ACC112 (cell line): Measurements from ENCODE around the gene DCST1.

Source experiments
- H2AFZ ChIP-seq: fragments of 200-600 bp; sonication (generic); one replicate; pipeline ENCODE4 v1.6.0; 2017; ENCODE audit warnings: antibody characterized with exemption, low read length; ENCODE audit not compliant: unreplicated experiment
- H3K27ac ChIP-seq: fragments of 200-600 bp; sonication (generic); 2 replicates; pipeline ENCODE4 v1.5.1; 2014; ENCODE audit warnings: low read depth, mild to moderate bottlenecking, antibody characterized with exemption, low read length, moderate library complexity
- H3K27me3 ChIP-seq: fragments of 200-600 bp; sonication (generic); 2 replicates; pipeline ENCODE4 v1.6.1; 2014; ENCODE audit warnings: mild to moderate bottlenecking, antibody characterized with exemption, low read length, moderate library complexity, mixed read lengths; ENCODE audit not compliant: insufficient read depth
- H3K36me3 ChIP-seq: fragments of 200-600 bp; sonication (generic); 2 replicates; pipeline ENCODE4 v1.6.1; 2016; ENCODE audit warnings: mild to moderate bottlenecking, antibody characterized with exemption, low read length, moderate library complexity, mixed read lengths; ENCODE audit not compliant: insufficient read depth
- H3K4me1 ChIP-seq: fragments of 200-600 bp; sonication (generic); one replicate; pipeline ENCODE4 v1.6.1; 2016; ENCODE audit warnings: low read length, mixed read lengths; ENCODE audit not compliant: insufficient read depth, unreplicated experiment, control insufficient read depth
- H3K4me3 ChIP-seq: fragments of 200-600 bp; sonication (generic); 2 replicates; pipeline ENCODE4 v1.5.1; 2014; ENCODE audit warnings: mild to moderate bottlenecking, low read depth, low read length
- H3K79me2 ChIP-seq: fragments of 200-600 bp; sonication (generic); one replicate; pipeline ENCODE4 v1.6.0; 2016; ENCODE audit warnings: low read length; ENCODE audit not compliant: control insufficient read depth, unreplicated experiment, insufficient read depth

Gene DCST1

DNA sequence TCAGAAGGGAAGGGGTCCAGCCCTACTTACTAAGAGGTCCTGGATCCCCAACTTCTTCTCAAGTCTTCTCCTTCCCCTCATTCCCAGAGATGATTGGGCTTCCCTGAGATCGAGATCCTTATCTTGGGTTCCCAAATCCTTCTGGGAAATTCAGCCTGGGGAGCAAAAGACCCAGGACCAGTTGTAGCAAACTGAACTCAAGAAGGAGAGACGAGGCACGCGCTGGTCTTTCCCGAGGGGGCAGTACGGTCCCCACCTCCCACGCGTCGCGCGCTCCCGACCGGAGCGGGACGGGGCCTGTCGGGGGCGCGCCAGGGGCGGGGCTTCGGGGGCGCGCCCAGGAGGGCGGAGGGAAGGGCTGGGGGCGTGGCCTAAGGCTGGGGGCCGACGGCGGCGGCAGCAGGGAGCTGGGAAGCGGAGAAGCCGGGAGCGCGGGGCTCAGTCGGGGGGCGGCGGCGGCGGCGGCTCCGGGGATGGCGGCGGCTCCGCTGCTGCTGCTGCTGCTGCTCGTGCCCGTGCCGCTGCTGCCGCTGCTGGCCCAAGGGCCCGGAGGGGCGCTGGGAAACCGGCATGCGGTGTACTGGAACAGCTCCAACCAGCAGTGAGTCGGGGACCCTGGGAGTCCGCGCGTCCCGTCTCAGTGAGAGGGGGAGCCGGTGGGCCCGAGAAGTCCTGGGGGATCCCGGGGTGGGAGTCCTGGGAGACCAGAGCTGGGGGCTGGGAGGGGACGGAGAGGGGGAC is 45.0 kb downstream of the DCST1 start, which contains the start of gene EFNA3:
TSS of gene EFNA3 (plus strand) at position 369 of the 741 bp plus-strand sequence. CDS start at position 474, 105 bp downstream.
- Histone ChIP-seq H3K27me3 (peaks cover 48% of the 10 kb centered on the region), H3K27ac (no peak within 1 kb of the TSS), H2AFZ (no peak within 1 kb of the TSS), H3K36me3 (no peaks in the 10 kb centered on the region), H3K79me2 (no peaks in the 10 kb centered on the region), H3K4me3 (peak within 1 kb of the TSS; percentile 47), H3K4me1 (peaks cover 17% of the 10 kb centered on the region)

DNA sequence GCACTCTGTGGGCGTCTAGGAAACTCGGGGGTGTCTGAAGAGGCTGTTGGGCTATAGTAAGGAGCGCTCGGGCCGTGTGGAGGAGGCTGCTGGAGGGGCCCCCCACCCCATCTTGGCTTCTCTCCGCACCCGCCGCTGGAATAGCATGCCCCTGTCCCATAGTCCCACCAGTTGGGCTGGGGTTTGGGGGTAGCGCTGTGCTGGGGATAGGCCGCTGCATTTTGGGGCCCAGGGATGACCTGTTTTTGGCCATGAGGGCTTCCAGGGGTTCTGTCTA is 45.5 kb downstream of the DCST1 start:
- Histone ChIP-seq H3K4me3 (peak overlapping the region; percentile 47), H3K27me3 (peaks cover 51% of the 10 kb centered on the region), H2AFZ (no peak overlapping the region), H3K36me3 (no peaks in the 10 kb centered on the region), H3K27ac (no peak overlapping the region), H3K4me1 (peaks cover 18% of the 10 kb centered on the region), H3K79me2 (no peaks in the 10 kb centered on the region)

DNA sequence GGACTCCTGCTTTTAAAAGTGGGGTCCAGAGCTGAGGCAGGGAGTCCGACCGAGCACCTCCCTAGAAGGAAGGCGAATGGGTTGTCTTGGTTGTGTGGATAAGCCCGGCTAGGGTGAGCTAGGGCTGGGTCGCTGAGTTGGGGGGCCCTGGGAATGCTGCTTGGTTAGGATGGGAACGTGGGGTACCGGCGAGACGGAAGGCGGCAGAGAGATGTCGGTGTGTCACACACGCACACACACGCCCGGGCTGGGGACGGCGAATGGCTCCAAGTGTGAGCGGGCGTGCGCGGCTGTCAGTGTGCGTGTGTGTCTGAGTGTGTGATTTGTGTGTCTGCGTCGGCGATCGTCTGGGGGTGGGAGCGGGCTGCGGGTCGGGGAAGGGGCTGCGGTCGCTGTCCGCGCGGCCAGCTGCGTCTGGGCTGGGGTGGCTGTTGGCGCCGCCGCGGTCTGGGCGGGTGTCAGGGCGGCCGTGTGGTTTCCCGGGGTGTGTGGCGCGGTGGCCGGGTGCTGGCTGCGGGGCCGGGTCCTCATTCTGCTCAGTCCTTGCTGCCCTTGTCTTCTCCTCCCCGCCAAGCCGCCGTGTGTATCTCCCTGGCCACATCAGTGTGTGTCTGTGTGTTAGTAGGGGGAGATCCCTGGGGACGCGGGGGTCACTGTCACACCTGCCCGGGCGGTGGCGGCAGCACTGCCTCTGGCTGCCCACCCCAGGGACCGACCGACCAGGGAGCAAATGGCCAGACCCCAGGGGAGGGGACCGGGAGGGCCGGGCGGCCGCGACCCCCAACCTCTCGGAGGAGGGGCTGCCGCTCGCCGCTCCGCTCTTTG is 46.1 kb downstream of the DCST1 start:
- Histone ChIP-seq H3K36me3 (no peaks in the 10 kb centered on the region), H2AFZ (no peak overlapping the region), H3K4me1 (peaks cover 22% of the 10 kb centered on the region), H3K79me2 (no peaks in the 10 kb centered on the region), H3K27me3 (peaks cover 51% of the 10 kb centered on the region), H3K27ac (no peak overlapping the region), H3K4me3 (peak overlapping the region; percentile 47; the same call in 1 of the 2 replicates)

DNA sequence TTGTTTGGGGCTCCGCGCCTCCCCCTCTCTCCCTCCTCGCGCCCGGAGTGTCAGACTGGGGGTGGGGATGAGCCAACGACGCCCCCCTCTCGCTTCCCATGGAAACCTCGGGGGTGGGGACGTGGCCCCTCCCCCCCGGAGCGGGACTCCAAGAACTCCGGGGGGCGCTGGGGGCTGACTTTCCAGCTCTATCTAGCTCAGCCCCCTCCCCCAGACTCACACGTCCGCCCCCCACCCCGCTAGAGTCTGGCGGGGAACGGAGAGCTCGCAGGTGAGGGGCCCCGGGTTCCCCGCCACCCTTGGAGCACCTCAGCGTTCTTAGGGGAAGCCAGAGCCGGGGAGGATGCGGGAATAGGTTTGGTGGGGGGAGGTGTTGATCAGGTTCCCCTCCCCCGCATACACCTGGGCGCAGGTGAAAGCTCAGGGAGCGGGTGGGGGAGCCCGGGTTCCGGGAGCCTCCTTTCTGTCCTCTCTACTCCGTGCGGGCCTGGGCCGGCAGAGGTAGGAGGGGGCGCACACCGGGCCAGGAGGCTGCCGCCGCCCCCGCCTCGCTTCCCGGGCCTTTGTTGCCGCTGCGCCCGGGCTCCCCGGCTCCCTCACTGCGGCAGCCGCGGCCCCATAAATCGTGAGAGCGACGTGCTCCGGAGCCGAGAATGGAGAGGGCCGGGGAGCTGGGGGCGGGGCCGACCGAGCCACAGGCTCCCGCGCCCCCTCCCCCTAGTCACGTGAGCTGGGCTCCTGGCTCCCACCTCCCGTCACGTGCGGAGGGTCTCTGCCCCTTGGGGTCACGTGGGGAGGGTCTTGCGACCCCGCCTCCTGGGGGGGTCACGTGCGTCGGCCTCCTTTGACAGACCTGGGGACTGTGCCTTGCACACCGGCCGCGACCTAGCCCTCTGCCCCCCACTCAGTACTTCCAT is 46.9 kb downstream of the DCST1 start:
- no peak overlapping the region for H3K27ac ChIP-seq
- H3K36me3 ChIP-seq: no peaks in the 10 kb centered on the region
- peaks cover 22% of the 10 kb centered on the region for H3K4me1 ChIP-seq
- peaks cover 51% of the 10 kb centered on the region for H3K27me3 ChIP-seq
- no peaks in the 10 kb centered on the region for H3K79me2 ChIP-seq
- H2AFZ ChIP-seq: no peak overlapping the region
- H3K4me3 ChIP-seq: 0 out of 2 replicates have a peak overlapping the region, but pooled peaks have one; percentile 5

GRCh38 chr1:155081472-155082300 is 48.1 kb downstream of the DCST1 start:
- no peak overlapping the region for H3K27ac ChIP-seq
- peaks cover 51% of the 10 kb centered on the region for H3K27me3 ChIP-seq
- peak overlapping the region; percentile 52 for H3K4me3 ChIP-seq
- peaks cover 25% of the 10 kb centered on the region for H3K4me1 ChIP-seq
- no peak overlapping the region for H2AFZ ChIP-seq
- H3K36me3 ChIP-seq: no peaks in the 10 kb centered on the region
- no peaks in the 10 kb centered on the region for H3K79me2 ChIP-seq

DNA sequence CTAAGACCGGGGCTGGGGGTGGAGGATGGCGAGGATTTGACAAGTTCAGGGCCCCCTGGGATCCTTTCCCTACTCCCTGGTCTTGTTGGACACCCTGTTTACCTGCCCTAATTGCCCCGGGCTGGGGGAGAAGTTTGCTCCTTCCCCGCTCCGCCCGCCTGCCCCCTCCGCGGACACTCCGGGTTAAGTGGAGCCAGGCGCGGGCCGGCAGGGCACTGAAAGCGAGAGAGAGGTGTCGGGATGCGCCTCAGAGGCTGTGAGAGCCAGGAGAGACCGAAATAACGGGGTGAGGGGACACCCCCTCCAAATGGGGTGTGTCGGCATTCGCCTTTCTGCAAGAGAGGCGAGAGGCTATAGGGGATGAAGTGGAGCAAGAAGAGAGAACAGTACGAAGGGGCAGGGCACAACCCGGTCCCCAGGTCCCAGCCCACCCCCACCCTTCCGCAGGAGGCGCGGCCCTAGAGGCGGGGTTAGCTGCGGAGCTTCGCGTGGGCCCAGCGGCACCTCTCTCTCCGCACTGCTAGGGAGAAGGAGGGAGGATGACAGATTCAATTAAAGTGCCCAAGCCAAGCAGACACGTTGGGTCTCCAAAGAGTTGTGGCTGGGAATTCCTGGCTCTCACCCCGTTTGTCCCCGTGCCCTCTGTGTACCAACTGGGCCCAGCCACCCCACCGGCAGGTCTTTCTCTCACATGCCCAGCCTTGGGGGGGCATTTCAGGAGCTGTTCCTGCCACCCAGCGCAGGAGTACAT is 48.9 kb downstream of the DCST1 start:
- peak overlapping the region; percentile 52 for H3K4me3 ChIP-seq
- peaks cover 27% of the 10 kb centered on the region for H3K4me1 ChIP-seq
- H3K27me3 ChIP-seq: peaks cover 51% of the 10 kb centered on the region
- H2AFZ ChIP-seq: no peak overlapping the region
- H3K27ac ChIP-seq: no peak overlapping the region
- H3K79me2 ChIP-seq: no peaks in the 10 kb centered on the region
- H3K36me3 ChIP-seq: no peaks in the 10 kb centered on the region

- H3K36me3 ChIP-seq: no peaks in the 10 kb centered on the region
- H3K27ac ChIP-seq: no peak overlapping the region
- H3K79me2 ChIP-seq: no peaks in the 10 kb centered on the region
- peaks cover 22% of the 10 kb centered on the region for H3K4me1 ChIP-seq
- no peak overlapping the region for H2AFZ ChIP-seq
- H3K27me3 ChIP-seq: peaks cover 51% of the 10 kb centered on the region
- no peak overlapping the region for H3K4me3 ChIP-seq
These were observed 49.5 kb downstream of the DCST1 start for GRCh38 chr1:155083052-155083541.

- H3K27me3 ChIP-seq: peaks cover 48% of the 10 kb centered on the region
- no peaks in the 10 kb centered on the region for H3K36me3 ChIP-seq
- H3K27ac ChIP-seq: no peak overlapping the region
- H3K4me3 ChIP-seq: peak overlapping the region; percentile 88
- H3K4me1 ChIP-seq: peaks cover 17% of the 10 kb centered on the region
- H2AFZ ChIP-seq: peak overlapping the region; percentile 75
- H3K79me2 ChIP-seq: no peaks in the 10 kb centered on the region
These were observed 50.5 kb downstream of the DCST1 start for GRCh38 chr1:155083865-155084721.
